Liver (tissue), 3 donors: ENCODE results near the gene AP5M1.

Experiments
- JUND ChIP-seq, 2 donors: IDR thresholded peaks; 2 replicates each; pipeline ENCODE4 v1.6.1; 2016; ENCODE audit warnings: antibody characterized with exemption in 2 of 2
- NR2F2 ChIP-seq: IDR thresholded peaks from 2 replicates; pipeline ENCODE4 v1.6.1; 2016; ENCODE audit warnings: antibody characterized with exemption
- RAD21 ChIP-seq, 2 donors: IDR thresholded peaks; 2 replicates each; pipeline ENCODE4 v1.6.1; 2016; ENCODE audit warnings: antibody characterized with exemption in 2 of 2, mild to moderate bottlenecking in 2 of 2
- SP1 ChIP-seq: IDR thresholded peaks from 2 replicates; pipeline ENCODE4 v1.6.1; 2018; ENCODE audit warnings: antibody characterized with exemption, mild to moderate bottlenecking
- TF ChIP-seq, protein P1 (sequence below): fragments of 150-350 bp; IDR thresholded peaks from 2 replicates; pipeline ENCODE4 v1.5.1; 2017; ENCODE audit warnings: improper control_type of control experiment, low read depth, low read length; ENCODE audit not compliant: missing input control
- TF ChIP-seq, protein P2 (sequence below): IDR thresholded peaks from 2 replicates; pipeline ENCODE4 v1.6.1; 2016; ENCODE audit warnings: antibody characterized with exemption
- TF ChIP-seq, protein P3 (sequence below): IDR thresholded peaks from 2 replicates; pipeline ENCODE4 v1.6.1; 2016; ENCODE audit warnings: antibody characterized with exemption
- donor health status: healthy.
- donor health status: healthy.

DNA sequence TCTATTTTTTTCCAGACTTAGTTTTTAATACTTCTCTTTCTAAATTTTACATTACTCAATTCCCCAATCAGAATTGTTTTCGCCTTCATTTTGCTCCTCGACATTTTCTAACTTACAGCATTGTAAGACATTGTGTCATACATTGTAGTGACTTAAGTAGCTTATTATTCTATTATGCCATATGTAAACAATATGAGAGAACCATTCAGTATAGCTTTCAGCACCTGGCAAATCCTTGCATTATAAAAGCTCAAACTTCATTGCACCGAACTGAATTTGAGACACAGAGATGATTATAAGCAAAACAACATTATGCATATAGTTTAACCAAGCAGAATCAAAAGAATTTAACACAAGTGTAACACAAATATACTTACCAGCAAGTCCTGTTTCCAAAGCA, 46.8 kb upstream of the AP5M1 start:
- TF ChIP-seq, protein P1, sequence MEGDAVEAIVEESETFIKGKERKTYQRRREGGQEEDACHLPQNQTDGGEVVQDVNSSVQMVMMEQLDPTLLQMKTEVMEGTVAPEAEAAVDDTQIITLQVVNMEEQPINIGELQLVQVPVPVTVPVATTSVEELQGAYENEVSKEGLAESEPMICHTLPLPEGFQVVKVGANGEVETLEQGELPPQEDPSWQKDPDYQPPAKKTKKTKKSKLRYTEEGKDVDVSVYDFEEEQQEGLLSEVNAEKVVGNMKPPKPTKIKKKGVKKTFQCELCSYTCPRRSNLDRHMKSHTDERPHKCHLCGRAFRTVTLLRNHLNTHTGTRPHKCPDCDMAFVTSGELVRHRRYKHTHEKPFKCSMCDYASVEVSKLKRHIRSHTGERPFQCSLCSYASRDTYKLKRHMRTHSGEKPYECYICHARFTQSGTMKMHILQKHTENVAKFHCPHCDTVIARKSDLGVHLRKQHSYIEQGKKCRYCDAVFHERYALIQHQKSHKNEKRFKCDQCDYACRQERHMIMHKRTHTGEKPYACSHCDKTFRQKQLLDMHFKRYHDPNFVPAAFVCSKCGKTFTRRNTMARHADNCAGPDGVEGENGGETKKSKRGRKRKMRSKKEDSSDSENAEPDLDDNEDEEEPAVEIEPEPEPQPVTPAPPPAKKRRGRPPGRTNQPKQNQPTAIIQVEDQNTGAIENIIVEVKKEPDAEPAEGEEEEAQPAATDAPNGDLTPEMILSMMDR: no peak
- TF ChIP-seq RAD21 (IDR thresholded peaks at IDR 0.05): no peak
- no peak for TF ChIP-seq NR2F2
- TF ChIP-seq, protein P2, sequence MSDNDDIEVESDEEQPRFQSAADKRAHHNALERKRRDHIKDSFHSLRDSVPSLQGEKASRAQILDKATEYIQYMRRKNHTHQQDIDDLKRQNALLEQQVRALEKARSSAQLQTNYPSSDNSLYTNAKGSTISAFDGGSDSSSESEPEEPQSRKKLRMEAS: no peak
- no peak for TF ChIP-seq JUND (IDR thresholded peaks at IDR 0.05)
- TF ChIP-seq, protein P3, sequence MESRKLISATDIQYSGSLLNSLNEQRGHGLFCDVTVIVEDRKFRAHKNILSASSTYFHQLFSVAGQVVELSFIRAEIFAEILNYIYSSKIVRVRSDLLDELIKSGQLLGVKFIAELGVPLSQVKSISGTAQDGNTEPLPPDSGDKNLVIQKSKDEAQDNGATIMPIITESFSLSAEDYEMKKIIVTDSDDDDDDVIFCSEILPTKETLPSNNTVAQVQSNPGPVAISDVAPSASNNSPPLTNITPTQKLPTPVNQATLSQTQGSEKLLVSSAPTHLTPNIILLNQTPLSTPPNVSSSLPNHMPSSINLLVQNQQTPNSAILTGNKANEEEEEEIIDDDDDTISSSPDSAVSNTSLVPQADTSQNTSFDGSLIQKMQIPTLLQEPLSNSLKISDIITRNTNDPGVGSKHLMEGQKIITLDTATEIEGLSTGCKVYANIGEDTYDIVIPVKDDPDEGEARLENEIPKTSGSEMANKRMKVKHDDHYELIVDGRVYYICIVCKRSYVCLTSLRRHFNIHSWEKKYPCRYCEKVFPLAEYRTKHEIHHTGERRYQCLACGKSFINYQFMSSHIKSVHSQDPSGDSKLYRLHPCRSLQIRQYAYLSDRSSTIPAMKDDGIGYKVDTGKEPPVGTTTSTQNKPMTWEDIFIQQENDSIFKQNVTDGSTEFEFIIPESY: no peak
- TF ChIP-seq SP1: no peak
